Measurements from ENCODE around the gene RBFOX2.
"Not testable (repeated sequence)": the region's sequence is repeated elsewhere in the genome, so short reads cannot be mapped to it uniquely, and the experiment has no call there.

Gene RBFOX2

DNA sequence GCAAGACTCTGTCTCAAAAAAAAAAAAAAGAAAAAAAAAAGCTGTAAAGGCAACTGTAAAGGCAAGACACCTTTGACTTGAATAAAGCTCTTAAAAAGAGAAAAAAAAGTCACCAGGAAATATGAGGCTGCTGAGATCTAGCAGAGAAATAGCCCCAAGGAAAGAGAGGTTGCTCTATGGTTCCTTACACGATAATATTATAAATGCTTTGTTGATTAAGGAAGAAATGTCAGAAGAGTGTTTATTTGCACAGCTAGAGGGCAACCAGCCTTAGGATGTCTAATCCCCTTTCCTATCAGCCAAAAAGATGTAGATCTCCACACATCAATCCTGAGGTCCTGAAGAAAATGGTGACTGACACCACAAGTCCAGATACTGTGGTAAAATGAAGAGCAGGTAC, 32.0 kb downstream of the RBFOX2 start:
- TF ChIP-seq ZFX (IDR thresholded peaks at IDR 0.05; ENCODE audit: borderline replicate concordance) (no peak), CTCF (IDR thresholded peaks at IDR 0.05) (no peak)

DNA sequence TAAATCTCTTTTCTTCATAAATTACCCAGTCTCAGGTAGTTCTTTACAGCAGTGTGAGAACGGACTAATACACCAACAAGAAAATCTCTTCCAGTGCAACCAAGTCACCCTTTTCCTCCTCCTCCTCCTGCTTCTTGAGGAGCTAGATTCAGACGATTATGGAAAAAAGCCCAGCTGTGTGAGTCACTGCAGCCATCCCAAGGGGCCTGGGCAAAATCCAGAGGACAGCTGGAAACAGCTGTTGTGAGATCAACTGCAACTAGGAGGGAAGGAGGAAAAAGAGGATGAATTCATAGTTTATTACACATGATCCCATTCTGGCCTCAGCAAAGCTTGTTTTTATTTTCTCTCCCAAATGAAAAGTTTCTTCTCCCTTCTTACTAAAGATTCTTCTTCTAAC, 32.9 kb downstream of the RBFOX2 start:
- TF ChIP-seq CTCF (IDR thresholded peaks at IDR 0.05) (no peak), ZFX (IDR thresholded peaks at IDR 0.05; ENCODE audit: borderline replicate concordance) (no peak)
- H3K27ac ChIP-seq = no peak overlapping the region

More for the DNA sequence above, 32.0 kb downstream of the RBFOX2 start:
- H3K27ac ChIP-seq = no peak overlapping the region

DNA sequence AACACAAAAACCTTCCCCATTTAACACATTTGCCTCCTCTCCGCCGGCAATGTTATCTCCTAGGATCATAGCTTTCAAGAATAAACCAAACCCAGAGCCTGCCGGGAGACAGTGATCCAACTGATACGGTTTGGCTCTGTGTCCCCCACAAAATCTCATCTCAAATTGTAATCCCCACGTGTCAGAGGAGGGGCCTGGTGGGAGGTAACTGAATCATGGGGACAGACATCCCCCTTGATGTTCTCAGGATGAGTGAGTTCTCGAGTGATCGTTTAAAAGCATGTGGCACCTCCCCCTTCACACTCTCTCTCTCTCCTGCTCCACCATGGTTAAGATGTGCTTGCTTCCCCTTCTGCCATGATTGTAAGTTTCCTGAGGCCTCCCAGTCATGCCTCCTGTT, 33.3 kb downstream of the RBFOX2 start:
- no peak overlapping the region for H3K27ac ChIP-seq
- no peak for TF ChIP-seq CTCF (IDR thresholded peaks at IDR 0.05)
- TF ChIP-seq ZFX (IDR thresholded peaks at IDR 0.05; ENCODE audit: borderline replicate concordance) = no peak

DNA sequence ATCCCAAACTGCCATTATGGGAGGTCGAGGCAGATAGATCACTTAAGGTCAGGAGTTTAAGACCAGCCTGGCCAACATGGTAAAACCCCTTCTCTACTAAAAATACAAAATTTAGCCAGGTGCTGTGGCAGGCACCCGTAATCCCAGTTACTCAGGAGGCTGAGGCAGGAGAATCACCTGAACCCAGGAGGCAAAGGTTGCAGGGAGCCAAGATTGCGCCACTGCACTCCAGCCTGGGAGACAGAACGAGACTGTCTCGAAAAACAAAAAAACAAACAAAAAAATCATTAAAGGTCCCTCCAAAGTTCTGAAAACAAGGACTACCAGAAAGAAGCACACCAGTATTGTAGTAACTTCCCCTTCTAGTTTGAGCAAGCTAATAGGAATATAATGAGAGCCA, 34.9 kb downstream of the RBFOX2 start:
- not testable (repeated sequence) for H3K27ac ChIP-seq

DNA sequence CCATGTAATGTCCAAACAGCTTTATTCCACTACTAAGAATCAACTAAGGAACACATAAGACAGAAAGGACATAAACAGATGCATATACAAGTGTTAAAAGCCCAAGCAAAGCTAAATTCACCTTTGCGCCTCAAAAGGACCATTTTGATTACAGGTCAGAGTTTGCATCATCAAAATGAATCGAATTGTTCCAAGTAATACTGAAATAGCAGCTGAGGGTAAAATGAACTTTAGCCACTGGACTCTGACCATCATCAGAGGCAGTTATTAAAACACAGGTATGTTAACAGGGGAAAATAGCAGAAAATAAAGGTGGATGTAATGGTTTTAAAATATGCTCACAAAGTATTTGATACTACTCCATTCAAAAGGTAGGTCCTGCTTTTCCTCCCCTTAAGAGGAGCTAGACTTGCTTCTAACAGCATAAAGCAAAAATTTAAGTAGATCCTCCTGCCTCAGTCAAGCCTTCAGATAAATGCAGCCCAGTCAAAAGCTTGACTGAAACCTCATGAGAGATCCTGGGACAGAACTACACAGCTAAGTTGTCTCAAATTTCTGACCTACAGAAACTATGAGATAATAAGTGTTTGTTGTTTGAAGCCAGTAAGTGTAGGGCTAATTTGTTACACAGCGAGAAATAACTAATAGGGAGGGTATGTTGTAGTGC, 35.4 kb downstream of the RBFOX2 start:
- H3K27ac ChIP-seq = no peak overlapping the region
- TF ChIP-seq CTCF (IDR thresholded peaks at IDR 0.05) = no peak

- no peak overlapping the region for H3K27ac ChIP-seq
- TF ChIP-seq ZFX (IDR thresholded peaks at IDR 0.05; ENCODE audit: borderline replicate concordance) = no peak
- TF ChIP-seq CTCF (IDR thresholded peaks at IDR 0.05) = no peak
Observed at GRCh38 chr22:35991168-35991567, 37.5 kb downstream of the RBFOX2 start.

DNA sequence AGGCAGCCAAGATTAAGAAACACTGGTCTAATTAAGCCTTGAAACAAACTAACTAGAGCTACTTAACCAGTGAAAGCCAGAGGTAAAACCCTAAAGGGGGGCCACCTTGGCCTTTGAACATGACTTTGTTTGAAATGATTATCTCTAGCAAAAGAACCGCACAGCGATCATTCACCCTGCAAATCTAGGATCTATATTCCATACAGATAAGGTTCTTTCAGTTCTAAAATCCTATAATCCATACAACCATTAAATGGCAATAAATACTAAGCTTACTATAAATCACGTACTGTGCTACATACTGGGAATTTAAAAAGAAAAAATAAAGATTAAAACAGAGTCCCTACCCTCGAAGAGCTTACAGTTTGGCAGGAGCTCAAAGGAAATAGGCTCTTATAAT, 40.6 kb downstream of the RBFOX2 start:
- TF ChIP-seq CTCF (IDR thresholded peaks at IDR 0.05) (no peak), ZFX (IDR thresholded peaks at IDR 0.05; ENCODE audit: borderline replicate concordance) (no peak)
- H3K27ac ChIP-seq = no peak overlapping the region

- no peak for TF ChIP-seq CTCF (IDR thresholded peaks at IDR 0.05)
- TF ChIP-seq ZFX (IDR thresholded peaks at IDR 0.05; ENCODE audit: borderline replicate concordance) = no peak
- H3K27ac ChIP-seq = no peak overlapping the region
Observed at GRCh38 chr22:35987487-35987886, 41.1 kb downstream of the RBFOX2 start.
